Measurements from ENCODE around the gene DDIT4.

- no peak for TF ChIP-seq POLR2A (IDR thresholded peaks at IDR 0.05)
- TF ChIP-seq CTCF (IDR thresholded peaks at IDR 0.05): no peak
- peak; percentile 70 to 78 (median 70) for TF ChIP-seq POLR2AphosphoS5 (IDR thresholded peaks at IDR 0.05)
- TF ChIP-seq EP300 (IDR thresholded peaks at IDR 0.05; ENCODE audit: low read depth): no peak
Measured at GRCh38 chr10:72320676-72321247, 47.0 kb downstream of the DDIT4 start.
